Ramos (cell line): ENCODE results near the gene ITPRIPL1.

Source experiments
- in situ Hi-C: fragments of 300-500 bp; cut with MboI; formaldehyde crosslinking; loops from one replicate; pipeline ENCODE4 v1.14.3; 2022; ENCODE audit warnings: low sequenced_read_pairs; ENCODE audit not compliant: unreplicated experiment

ITPRIPL1 gene

DNA sequence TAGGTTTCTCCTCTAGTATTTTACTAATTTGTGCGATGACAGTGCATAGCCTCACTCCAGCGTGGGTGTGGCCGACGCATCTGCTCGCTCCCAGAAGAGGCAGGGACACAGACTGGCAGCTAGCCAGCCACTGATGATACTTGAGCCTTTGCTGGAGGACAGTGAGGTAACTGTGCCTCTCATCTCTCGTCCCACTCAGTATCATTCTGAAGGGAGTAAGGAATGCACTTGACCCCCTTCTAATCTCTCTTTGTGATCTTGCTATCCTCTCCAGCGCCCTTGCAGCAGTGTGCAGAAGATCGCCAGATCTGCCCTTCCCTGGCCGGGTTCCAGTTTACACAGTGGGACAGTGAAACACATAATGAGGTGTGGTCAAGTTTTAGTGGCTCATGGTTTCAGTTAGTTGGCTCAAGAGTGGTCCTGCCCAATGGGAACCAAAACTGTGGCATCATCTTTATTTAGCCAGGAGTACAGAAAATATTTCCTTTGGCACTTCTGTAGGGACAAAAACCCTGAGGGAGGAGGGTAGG, 28.0 kb downstream of the ITPRIPL1 start:
- in situ Hi-C loops = no loop called here

DNA sequence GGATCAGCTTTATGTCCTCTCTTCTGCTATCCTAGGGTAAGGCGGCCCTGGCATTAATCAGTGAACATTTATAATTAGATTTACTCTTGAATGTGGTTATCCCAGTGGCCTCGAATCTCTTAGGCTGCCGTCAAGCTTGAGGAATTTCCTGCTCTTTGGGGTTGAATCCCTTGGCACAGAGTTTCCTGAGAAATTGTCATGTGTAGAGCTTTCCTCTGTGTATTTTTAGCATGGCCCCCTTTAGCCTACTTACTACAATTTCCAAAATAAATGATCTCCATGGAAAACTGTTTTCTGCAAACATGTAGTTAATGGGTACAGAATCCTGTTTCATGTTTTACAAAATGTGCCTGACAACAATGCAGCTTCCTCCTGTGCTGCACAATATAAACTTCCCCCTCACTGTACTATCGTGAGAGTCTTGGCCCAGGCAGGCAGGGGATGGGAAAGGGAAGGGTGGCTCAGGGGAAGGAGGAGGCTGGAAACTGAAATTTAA, 28.5 kb downstream of the ITPRIPL1 start:
- in situ Hi-C loops = no loop called here

DNA sequence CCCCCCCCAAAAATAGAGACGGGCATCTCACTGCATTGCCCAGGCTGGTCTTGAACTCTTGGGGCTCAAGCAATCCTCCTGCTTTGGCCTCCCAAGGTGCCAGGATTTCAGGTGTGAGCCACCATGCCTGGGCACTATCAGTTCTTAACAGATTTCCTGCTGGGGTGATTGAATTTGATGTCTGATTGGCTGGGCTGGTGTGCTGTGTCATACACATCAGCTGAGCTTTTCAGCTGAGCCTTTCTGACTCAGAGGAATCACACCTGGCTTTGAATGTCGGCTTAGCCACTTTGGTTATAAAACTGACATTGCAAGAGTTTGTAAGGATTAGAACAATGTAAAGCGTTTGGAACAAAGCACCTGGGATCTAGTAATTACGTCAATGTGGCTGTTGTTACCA, 29.4 kb downstream of the ITPRIPL1 start:
- in situ Hi-C loops = no loop called here

DNA sequence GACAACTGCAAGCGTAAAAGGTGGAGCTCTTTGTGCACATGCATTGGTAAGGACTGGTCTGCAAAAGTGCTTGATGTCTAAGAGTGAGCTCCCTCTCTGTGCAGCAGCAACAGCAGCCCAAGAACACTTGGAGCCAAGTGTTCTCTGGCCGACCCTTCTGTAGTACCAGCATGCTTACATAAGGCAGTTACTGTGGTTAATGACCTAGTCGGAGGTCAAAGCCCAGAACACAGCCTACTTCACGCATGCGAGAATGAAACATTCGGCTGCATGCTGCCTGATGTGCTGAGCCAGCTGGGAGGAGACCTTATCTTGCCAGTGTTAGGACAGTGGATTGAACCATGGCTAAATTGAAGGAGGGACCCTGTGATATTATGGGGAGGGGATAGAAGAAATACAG, 31.8 kb downstream of the ITPRIPL1 start:
- in situ Hi-C loops = no loop called here

DNA sequence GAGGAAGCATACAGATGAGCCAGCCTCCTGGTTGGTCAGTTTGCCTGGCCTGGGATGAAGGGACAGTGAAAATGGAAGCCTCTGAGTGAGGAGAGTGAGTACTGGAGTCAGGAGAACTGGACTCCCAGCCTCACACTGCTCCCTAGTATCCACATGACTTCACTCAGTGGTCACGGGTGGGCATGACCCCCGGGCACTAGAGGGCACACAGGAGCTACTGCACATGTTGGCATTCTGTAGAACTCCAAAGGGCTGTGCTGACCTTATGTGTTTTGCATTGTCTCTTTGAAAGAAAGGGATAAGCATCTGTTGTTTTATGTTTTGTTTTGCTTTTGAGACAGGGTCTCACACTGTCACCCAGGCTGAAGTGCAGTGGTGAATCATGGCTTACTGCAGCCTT, 34.2 kb downstream of the ITPRIPL1 start:
- in situ Hi-C loops = no loop called here

DNA sequence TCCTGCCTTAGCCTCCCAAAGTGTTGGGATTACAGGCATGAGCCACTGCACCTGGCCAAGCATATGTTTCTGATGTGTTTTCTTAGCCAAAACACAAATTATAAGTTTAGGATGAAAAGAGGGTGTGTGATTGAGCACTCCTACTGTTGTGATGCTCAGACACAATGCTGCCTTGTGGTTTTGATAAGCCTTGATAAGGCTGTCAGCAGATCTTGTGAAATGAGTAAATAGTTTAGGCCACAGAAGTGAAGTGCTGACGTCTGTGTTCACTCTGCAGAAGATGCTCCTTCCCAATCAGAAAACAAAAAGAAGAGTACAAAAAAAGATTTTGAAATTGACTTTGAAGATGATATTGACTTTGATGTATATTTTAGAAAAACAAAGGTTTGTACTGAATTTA, 34.7 kb downstream of the ITPRIPL1 start:
- in situ Hi-C loops = no loop called here

DNA sequence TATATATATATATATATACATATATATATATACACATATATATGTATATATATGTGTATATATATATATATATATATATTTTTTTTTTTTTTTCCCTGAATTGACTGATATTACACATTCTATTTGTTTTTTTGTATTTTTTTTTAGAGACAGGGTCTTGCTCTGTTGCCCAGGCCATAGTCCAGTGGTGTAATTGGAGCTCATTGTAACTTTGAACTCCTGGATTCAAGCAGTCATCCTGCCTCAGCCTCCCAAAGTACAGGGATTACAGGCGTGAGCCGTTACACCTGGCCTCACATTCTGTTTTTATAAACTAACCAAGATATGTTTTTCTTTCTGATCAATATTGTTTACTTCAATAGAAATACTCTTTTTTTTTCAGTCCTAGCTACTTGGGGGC, 36.6 kb downstream of the ITPRIPL1 start:
- in situ Hi-C loops = no loop called here

DNA sequence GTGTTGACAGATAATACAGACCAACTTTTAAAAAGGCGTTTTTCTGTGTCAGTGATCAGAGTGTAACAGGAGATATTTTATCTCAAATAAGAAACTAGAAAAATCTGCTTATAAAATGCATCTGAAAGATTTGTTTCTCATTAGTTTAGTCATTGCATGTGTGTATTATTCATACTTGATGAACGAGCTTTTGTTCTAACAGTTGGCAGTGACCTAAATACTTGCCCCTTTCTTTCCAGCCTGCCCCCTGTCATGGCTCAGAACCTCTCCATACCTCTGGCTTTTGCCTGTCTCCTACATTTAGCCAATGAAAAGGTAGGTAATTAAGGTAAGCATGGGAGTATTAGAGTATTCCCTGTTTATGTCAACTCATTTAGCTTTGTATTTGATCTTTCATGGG, 44.1 kb downstream of the ITPRIPL1 start:
- in situ Hi-C loops = no loop called here

DNA sequence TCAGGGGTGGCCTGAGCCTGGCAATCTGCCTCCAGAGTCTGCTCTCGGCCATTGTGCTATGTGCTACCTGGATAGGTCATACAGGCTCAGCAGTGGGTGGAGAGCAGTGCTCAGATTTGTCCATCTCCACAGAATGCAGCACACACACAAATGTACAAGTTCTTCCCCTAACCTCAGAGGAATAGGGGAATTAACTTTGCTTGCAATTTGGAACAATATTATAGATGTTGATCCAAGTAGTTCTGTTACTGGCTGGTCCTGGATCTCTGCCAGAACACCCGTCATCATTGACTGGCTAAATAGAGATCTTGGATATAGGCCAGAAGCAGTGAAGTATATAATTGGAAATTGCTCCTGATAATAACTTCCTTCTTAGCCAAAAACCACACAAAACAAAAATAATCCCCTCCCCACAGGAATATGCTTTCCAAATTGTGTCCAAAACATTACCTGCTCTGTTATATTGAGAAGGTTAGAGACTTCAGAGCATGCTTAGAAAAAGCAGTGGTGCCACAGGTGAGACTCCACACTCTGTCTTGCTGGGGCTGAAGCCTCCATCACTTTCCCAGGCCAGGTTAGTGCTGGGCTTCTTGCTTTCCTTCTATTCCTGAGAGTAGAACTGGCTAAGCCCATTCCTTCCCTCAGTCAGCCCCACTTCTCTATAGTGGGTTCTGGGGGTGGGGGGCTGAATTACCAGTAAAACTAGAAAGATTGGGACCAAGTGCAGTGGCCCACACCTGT, 49.3 kb downstream of the ITPRIPL1 start:
- in situ Hi-C loops = no loop called here
